ENCODE measurements around the gene TNIK.
"Not testable (repeated sequence)": the region's sequence is repeated elsewhere in the genome, so short reads cannot be mapped to it uniquely, and the experiment has no call there.

TNIK gene

DNA sequence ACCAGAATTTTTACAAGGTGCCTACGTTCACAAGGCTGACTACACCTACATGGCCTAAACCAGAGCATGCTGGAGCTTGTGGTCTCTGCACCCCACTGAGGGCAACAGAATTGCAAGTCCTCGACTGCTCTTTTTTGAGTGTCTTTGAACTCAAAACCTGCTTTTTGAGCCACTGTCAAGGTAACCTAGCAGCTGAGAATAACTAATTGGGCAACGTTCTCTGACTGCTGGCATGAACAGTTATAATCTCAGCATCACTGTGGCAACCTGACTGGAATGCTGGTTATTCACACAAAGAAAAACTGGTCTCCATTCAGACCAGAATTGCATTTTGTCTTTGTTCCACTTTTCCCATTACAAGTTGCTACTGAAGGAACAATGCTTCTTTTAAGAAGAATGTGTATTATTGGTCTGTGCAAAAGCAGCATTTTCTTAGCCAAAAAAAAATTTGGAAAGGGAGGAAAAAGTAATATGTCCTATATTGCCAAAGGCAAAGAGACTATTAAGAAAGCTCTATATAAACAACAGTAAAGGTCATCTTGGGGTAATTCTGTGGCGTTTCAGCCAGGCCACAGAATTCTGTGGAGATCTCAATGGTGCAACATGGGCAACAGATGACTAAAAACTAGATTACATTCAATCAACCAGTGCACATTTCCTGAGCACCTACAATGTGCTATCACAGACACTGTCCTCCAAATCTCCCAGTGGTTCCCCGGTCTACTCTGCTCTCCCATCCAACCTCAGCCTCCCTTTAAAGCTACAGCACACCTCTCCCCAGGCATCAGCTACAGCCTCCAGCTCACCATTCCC is 76.8 kb downstream of the TNIK start:
- no peak for DNase-seq

DNA sequence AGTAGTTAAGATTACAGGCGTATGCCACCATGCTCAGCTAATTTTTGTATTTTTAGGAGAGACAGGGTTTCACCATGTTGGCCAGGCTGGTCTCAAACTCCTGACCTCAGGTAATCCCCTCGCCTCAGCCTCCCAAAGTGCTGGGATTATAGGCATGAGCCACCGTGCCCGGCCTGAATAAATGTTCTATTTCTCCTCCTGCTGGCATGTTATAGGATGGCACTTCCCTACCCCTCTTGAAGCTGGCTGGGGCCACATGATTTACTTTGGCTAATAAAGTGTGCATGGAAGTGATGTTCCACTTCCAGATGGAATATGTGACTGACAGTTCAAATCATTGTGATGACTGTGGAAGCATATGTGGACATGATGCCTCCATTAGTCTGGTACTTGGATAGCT is 77.9 kb downstream of the TNIK start:
- not testable (repeated sequence) for DNase-seq

DNA sequence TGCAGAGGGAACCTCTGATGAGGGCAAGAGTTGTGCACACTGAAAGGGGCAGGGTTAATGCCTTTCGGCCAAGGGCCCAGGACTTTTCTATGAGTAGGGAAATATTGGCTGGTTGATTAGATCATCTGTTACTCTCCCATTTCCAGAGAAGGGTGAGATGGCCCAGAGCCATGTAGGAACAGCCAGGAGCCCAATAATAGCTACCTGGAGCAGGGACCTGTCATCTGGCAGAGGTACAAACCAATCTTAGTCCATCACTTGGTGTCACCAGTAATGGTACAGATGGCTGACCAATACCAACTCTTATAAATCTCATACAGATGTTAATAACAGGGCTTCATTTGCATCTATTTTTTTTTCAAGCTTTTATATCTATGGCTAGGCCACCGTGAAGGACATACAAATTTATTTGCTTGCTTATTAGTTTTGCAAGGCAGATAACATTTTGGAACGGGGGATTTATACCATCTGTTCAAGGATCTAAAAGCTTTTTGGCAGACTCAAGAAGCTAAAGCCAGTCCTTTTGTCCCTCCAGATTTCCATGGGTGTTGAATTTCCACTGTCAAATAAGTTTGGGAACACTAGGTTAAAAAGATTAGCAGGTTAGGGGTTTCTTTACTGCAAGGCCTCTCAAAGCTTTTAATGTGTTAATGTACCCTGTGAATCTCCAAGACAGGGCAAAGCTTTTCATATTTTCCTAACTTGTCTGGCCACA is 79.3 kb downstream of the TNIK start:
- no peak for DNase-seq

DNA sequence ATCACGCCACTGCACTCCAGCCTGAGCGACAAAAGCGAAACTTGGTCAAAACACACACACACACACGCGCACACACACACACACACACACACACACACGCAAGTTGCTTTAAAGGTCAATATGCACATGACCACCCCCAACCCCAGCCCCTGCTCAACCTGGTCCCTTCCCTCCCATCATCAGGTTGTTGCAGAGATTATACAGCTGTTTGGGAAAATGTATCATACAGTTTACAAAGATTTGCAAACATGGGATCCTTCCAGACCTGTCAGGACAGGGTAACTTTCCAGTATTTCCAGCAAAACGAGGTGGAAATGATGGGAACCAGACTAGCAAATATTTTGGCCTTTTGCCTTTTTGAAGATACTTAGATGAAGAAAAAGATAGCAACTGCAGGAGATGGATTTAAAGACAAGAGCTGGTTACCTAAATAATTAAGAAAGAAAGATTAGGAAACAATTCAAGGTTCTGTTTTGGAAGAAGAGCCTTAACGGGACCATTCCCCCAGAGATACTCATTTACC is 80.2 kb downstream of the TNIK start:
- no peak for DNase-seq

DNA sequence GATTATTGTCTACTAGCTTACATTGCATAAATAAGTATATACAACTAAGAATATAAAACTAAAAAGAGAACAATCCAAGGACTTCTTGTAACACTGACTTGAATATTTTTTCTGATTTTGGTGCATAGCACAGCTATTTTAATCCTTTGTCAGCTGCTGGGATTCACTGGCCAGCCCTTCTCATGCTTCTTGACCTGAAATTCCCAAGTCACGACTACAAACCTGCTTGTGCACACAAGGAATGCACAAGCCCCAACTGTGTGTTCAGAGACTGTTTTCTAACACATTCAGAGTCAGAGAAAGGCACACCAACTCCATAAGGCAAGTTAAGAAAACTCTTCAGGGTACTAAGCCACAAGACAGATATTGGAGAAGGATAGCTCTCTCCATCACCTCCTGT is 80.9 kb downstream of the TNIK start:
- DNase-seq, result peak; percentile 78

DNA sequence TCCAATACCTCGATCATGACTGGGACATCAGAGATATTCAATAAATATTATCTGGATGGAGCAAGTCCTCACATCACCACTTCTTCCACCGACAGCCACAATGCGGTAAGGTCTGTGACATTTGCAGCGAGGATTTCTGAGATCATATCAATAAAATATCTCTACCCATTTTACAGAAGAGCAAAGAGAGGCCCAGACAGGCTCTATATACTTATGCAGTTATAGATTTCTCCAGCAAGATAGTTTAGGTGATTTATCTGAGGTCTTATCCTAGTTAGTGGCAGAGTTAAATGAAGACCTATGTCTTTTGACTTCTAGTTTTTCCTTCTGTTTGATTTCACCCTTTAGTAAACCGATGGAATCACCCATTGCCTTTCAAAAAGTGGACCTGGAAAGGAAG is 81.6 kb downstream of the TNIK start:
- no peak for DNase-seq

DNA sequence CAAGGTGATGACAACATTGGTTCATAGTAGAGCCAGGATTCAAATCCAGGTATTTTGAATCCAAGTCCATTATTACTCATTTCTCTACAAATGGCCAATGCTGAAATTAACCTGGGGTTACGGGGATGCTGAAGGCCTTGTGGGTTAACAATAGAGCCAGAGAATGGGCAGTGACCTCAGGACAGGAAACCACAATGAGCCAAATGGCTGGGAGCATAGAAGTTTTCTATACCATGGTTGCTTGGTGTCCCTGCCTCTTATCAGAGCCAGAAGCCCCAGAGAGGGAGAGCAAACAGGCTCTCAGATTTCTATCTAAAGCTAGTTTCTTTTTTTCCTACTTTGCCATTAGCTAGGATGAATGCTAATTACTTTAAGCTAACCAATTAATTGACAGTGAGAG is 82.3 kb downstream of the TNIK start:
- no peak for DNase-seq

DNA sequence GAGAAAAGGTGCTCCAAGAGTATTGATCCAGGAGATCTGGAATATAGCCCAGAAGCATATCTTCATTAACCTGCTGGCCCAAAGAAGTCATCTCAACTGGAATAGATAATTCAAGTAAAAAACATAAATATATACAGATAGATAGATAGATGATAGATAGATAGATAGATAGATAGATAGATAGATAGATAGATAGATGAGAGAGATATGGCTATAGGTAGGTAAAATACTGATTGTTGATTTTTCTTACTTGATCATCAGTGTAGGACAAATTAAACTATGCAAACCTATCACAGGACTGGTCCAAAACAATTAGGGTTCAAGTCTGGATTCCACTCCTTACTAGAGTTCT is 83.6 kb downstream of the TNIK start:
- no peak for DNase-seq

DNA sequence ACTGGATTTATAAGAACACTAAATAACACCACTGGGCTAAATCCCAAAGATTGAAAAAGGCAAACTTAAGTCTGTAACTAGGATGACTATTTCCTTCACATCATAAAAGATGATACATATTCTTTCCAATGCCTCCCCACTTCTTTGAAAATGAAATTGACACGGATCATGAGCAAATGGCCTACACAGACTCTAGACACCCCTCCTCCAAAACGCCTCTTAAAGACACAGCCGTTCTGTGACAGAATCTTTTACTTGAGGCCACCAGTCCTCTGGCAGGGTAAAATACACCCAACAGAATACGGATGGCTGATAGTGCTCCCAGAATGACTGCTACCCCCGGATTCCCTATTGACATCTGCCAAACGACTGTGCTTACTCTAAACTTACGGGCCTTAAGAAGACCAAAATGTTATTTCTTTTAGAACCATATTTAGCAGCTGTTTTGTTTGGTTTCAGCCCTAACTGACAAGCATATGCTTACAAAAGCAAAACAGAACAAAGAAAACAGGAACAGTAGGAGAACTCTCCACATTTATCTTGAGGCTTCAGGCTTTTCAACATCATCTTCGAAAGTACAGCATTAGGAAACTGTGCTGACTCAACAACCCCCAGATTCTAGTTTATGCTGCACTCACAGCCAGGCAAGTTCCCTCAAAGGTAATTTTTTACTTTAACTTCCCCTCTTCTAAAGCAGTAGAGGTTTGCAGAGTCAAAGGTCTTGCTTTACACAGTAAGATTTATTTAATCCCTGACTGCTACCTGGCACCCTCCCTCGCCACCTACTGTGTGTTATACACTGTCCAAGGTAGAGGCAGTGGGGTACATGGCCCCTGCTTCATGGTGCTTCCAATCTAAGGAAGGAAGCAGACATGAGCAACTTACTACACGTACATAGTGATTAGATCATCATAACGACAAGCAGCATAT is 84.3 kb downstream of the TNIK start:
- DNase-seq, result no peak

DNA sequence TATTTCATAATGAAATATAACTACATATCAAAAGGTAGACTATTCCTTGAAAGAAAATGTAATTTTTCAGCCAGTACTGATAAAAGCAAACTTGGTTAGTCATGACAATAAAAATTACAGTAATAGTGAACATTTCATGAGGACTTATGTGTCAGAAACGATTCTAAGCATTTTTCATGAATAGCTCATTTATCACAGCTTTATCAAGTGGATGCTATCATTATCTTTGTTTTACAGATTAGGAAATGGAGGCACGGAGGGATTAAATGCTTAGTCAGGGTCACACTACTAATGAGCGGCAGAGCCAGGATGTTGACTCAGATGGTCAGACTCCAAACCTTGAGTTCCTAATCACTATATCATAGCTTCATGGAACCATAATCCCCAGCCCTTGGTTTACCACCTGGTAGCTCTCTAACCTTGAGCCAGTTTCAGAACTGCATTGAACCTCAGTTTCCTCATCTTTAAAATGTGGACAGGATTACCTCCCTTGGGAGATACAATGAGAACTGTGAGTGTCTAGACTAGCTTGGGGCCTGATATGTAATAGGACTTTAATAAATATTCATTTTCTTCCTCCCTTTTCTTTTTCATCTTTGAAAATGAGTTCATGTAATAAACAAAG is 85.4 kb downstream of the TNIK start:
- peak; percentile 83 for DNase-seq

DNA sequence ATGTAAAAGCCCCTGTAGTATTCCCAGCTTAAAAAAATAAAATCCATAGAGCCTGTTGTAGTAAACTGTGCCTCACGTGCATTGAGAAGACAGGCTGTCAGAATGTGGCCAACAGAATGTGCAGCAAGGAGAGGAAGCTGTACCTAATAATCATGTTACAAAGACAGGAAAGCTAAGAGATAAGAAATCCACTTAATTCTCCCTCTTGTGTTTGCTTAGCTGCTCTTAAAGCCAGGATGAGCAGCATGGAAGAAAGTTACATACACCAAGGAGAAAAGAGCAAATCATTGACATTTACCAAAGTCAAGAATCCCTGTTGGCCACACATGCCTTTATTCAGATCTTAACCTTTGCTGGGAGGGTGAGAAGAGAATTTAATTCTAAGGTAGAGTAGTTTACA is 85.9 kb downstream of the TNIK start:
- DNase-seq, result no peak

DNA sequence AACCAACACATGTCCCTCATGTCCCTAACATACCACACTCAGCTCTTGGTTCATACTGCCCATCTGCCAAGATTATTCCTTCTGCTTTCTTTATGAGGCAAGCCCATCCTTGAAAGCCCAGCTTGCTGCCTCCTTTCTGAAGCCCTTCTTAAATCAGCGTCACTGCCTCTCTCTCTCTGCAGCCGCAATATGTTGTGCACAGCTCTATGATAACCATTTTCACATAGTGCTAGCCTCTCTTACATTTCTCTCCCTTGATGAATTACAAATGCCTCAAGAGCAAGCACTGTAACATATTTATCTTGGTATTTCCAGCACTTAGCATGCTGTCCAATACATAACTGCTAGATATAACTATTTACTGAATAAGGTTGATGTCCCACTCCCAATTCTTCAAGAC is 86.5 kb downstream of the TNIK start:
- DNase-seq, result no peak

DNA sequence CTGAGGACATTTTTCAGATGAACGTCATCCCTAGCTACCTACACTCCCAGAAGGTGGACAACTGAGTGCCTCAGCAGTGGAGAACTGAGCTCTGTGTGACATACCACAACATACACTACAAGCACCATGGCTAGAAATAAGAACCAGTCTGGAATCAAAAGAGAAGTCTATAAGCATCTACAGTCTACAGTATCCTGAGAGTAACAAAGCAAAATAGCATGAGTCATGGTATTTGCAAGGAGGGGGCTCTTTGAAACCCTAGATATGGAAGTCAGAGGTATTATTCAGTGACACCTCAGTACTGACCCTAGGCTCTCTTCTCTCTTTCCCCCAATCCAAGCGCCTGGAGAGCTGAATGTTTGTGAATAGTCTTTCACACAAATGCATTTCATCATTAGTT is 87.5 kb downstream of the TNIK start:
- no peak for DNase-seq

DNA sequence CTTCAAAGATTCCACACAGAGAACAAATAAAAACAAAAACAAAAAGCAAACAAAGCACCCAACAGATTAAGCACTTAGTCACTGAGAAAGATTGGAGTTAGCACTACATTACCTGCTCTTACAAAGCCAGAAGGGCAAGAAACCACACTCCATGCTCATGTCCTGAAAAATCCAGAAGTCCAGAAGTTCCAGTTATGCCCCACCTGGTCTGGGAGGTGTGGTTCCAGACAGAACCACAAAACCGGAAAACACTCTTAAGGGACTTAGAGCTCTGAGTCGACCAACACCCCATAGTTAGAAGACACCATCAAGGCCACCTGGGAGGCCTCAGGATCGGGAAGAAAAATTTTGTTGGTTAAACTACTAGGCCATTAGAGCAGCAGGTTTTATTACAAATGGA is 88.9 kb downstream of the TNIK start:
- DNase-seq, result no peak

DNA sequence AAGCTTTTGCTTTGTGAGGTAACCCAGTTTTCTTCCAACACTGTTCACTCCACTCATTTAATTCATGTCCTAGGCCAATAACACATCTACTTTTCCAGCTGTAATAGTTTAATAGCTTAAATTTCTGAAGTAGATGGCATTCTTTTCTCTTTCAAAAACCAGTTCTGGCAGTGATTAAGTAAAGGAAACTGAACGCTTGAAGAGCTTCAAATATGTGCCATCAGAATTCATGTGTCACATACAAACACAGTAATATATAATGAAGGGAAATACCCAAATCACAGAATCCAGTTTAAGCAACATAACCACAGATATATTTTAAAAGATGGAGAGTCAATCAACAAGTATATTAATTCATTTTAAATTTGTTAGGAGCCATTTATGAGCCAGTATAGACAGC is 91.0 kb downstream of the TNIK start:
- no peak for DNase-seq

DNA sequence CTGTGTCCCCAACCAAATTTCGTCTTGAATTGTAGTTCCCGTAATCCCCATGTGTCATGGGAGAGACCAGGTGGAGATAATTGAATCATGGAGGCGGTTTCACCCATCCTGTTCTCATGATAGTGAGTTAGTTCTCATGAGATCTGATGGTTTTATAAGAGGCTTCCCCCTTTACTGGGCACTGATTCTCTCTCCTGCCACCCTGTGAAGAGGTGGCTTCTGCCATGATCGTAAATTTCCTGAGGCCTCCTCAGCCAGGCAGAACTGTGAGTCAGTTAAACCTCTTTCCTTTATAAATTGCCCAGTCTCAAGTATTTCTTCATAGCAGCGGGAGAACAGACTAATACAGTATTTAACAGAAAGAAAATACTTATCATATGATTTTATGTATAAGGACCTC is 93.5 kb downstream of the TNIK start:
- not testable (repeated sequence) for DNase-seq

DNA sequence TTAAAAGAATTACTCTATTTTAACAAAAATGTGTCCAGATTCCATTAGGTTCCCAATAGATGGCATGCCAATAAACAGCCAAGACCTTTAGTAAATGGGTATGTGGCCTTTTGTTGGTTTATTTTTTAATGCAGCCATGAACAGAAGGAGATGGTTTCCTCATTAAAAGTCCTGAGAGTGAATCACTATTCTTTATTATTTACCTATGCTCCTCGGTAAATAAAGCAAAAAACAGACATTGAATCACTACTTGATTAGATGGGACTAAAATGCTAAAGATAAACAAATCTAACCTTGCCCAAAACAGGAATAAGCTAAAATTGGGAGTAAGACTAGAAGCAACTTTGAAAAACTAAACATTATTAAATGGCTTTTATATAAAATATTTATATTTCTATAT is 94.2 kb downstream of the TNIK start:
- no peak for DNase-seq

DNA sequence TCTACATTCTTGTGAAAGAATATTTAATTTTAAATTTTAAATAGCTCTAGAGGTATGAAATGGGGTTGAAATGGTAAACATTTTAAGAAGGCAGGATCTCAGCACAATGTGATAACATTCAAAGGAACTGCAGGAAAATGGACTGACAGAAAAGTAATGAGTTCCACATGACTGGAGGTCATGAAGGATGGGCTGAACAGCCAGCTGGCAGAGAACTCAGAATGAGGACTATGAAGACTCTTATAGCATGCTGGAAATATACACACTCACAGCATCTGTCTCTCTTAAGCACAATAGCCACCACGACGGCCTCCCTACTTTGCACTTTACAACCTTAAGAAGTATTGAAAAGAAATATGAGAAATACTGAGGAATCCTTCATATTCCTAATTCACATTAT is 94.7 kb downstream of the TNIK start:
- DNase-seq, result peak; percentile 44

DNA sequence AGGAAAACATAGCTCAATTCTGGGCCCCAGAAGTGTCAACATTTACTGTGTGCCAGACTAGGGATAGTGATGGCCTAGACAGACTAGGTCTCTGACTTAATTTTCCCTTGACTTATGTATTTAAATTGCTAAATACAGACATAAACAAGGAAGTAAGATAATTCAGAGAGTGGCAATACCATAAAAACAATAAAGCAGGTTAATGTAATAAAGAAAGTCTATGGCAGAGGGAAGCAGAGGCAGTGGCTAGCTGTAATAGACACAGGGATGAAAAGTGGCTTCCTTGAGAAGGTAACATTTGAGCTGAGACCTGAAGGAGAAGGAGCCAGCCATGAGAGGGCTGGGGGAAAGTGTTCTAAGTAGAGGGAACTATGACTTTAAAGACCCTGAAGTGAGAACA is 95.7 kb downstream of the TNIK start:
- no peak for DNase-seq

DNA sequence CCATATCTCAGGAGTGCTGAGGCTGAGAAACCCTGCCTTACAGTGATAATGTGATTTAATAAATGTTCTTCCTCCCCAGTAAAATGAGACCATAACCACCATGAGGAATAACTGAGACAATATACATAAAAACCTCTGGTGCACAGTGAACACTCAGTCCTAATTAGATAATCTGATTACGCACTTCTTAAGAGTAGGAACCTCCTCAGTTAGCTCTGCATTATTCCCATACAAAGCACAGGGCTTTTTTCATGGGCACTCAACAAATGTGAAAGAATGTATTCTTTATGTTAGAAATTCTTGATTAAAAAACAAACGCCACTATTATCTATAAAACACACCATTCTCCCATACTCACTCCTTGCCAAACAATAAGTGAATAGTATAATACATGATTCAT is 97.0 kb downstream of the TNIK start:
- DNase-seq, result no peak

DNA sequence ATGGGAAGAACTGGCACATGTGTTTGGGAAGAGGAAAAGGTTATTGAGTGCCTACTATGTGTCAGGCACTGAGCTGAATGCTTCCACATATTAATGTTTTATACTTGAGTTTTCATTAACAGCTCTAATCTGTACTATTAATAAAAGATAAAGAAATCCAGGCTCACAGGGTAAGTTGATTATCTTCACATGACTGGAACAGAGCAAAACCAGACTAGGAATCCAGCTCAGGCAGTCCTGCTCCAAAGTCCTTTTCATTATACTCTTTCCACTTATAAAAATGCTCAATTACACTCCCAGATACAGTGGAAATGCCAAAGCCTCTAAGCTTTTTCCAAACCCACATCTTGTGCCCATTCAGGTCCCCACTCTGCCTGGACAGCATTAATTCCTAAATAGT is 97.6 kb downstream of the TNIK start:
- DNase-seq, result no peak

DNA sequence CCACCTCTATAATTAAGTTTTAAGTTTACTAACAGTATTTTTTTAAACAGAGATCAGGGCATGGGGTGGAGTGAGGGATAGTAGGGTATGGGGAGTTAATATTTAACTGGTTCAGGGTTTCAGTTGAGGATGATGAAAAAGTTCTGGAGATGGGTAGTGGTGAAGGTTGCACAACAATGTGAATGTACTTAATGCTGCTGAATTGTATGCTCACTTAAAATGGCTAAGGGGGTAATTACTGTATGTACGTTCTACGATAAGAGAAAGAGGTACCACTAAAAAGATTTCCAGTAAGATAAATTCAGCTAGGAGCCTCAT is 101.4 kb downstream of the TNIK start:
- DNase-seq, result no peak
